SK-N-MC (cell line): ENCODE data around the gene FGF19.

ENCODE experiments used
- DNase-seq: peaks from one replicate; pipeline ENCODE4 v3.0.0-alpha.2; 2011; ENCODE audit warnings: low read depth, low spot score
- H3K27ac ChIP-seq: fragments of 200-600 bp; sonication (generic); 2 replicates; pipeline ENCODE4 v1.5.1; 2016; ENCODE audit warnings: mixed run types
- H3K36me3 ChIP-seq: fragments of 200-600 bp; sonication (generic); 2 replicates; pipeline ENCODE4 v1.6.1; 2017; ENCODE audit warnings: antibody characterized with exemption, low read length, mixed read lengths; ENCODE audit not compliant: insufficient read depth
- H3K4me3 ChIP-seq: fragments of 200-600 bp; sonication (generic); 2 replicates; pipeline ENCODE4 v1.5.1; 2016
- H3K9ac ChIP-seq: fragments of 200-600 bp; sonication (generic); 2 replicates; pipeline ENCODE4 v1.8.0; 2017; ENCODE audit warnings: mixed run types, mixed read lengths; ENCODE audit not compliant: insufficient read length
- H3K9me3 ChIP-seq: fragments of 200-600 bp; sonication (generic); 2 replicates; pipeline ENCODE4 v1.6.1; 2017; ENCODE audit warnings: low read depth, mild to moderate bottlenecking, antibody characterized with exemption, low read length, moderate library complexity, mixed read lengths
- EZH2 ChIP-seq: fragments of 200-600 bp; sonication (generic); IDR thresholded peaks from one replicate; pipeline ENCODE4 v1.6.1; 2017; ENCODE audit warnings: antibody characterized with exemption
- FOXP2 ChIP-seq: optimal IDR thresholded peaks from 2 replicates; pipeline ENCODE3; 2011; ENCODE audit warnings: mild to moderate bottlenecking, moderate library complexity; ENCODE audit not compliant: insufficient read depth; ENCODE audit errors: extremely low read length, control extremely low read depth
- POLR2AphosphoS5 ChIP-seq: IDR thresholded peaks from 2 replicates; pipeline ENCODE4 v1.6.1; 2012; ENCODE audit warnings: mild to moderate bottlenecking, low read depth, low read length, borderline replicate concordance

The FGF19 gene

DNA sequence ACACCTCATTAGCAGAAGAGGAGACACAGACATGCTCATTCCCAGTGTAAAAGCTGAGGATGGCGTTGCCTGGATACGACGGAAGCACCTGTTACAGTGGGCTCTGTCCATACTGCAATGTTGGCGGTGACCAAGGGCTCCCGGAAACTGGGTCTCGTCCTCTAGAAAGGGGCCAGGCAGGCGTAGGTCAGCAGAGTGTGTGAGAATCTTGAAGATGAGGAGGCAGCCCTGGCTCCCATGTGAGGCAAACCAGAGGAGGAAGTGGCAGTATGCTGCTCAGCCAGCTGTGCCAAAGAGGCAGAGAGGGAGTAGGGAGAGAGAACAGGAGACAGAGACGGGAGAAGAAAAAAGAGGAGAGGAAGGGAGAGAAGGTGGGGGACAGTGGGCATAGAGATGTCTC, 38.9 kb downstream of the FGF19 start:
- no peak overlapping the region for H3K9ac ChIP-seq
- TF ChIP-seq EZH2, result no peak
- TF ChIP-seq POLR2AphosphoS5, result no peak
- no peak for TF ChIP-seq FOXP2
- DNase-seq, result no peak
- peaks cover 16% of the 10 kb centered on the region for H3K36me3 ChIP-seq
- H3K4me3 ChIP-seq, result no peak overlapping the region
- no peaks in the 10 kb centered on the region for H3K9me3 ChIP-seq
- H3K27ac ChIP-seq, result 0 out of 2 replicates have a peak overlapping the region, but pooled peaks have one; percentile 21

DNA sequence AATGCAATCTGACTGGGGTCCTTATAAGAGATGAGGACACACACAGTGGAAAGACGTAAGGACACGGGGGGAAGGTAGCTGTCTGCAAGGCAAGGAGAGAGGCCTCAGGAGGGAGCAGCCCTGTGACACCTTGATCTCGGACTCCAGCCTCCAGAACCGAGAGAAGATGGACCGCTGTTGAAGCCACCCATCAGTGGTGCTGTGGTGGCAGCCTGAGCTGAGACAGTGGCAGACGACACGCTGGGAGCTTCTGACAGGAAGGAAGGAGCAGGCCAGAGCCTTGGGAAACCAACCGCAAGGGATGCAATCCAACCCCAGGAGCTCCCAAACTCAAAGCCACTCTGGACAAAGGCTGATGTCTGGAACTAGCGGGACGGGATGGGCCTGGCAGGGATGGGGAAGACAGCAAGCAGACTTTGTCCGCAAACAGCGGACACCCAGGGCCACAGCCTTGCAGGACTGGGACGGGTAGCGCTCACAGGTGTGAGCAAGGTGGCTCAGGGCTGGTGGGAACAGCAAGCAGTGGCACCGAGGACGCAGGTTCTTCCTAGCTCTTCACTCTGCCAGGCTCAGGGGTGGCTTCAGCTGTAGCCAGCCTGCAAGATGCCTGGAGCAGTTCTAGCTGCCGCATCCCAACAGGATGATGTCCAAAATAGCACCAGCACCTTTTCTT, 39.6 kb downstream of the FGF19 start:
- Histone ChIP-seq H3K4me3 (no peak overlapping the region), H3K36me3 (peaks cover 10% of the 10 kb centered on the region), H3K9me3 (no peaks in the 10 kb centered on the region), H3K9ac (no peak overlapping the region), H3K27ac (no peak overlapping the region)
- no peak for DNase-seq
- TF ChIP-seq FOXP2 (no peak), EZH2 (no peak), POLR2AphosphoS5 (no peak)

DNA sequence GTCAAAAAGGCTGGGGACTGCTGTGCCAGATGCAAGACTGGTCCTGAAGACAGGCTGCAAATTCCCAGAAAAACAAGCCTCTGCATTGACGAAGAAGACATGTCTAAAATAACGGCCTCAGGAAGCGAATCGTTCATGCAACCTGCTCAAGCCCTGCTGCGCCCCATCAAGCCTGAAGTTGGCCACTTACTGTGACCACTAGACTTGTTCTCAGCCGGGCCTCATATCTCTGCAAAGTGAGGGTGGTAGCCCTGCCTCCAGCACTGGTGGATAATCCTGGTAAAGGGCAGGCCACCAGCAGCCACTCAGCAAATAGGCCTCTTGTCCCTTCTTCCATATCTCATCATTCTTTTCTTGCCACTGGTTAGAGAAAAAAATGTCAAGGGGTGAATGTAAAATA, 40.5 kb downstream of the FGF19 start:
- H3K36me3 ChIP-seq, result peaks cover 7% of the 10 kb centered on the region; the same call in 1 of the 2 replicates

DNA sequence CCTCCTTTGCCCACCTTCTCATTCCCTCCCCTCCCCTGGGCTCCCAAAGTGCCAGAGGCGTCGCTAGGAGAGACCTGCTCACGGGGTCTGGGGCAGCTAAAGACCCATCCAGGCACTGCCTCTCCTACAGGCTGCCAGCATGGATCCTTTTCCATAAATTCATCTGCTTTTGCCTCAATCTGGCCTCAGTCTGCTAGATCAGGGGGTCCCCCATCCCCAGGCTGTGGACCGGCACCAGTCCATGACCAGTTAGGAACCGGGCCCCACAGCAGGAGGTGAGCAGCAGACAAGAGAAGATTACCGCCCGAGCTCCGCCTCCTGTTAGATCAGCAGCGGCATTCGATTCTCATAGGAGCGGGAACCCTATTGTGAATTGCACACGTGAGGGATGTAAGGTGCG, 41.0 kb downstream of the FGF19 start:
- no peak for TF ChIP-seq FOXP2
- TF ChIP-seq EZH2, result no peak
- no peak for TF ChIP-seq POLR2AphosphoS5
- DNase-seq, result no peak
- H3K36me3 ChIP-seq, result peaks cover 7% of the 10 kb centered on the region; the same call in 1 of the 2 replicates
- no peaks in the 10 kb centered on the region for H3K9me3 ChIP-seq
- no peak overlapping the region for H3K4me3 ChIP-seq
- H3K9ac ChIP-seq, result no peak overlapping the region
- H3K27ac ChIP-seq, result peak overlapping the region; percentile 52

More for the DNA sequence above, 40.5 kb downstream of the FGF19 start:
- Histone ChIP-seq H3K27ac (peak overlapping the region; percentile 60), H3K9ac (no peak overlapping the region), H3K4me3 (no peak overlapping the region), H3K9me3 (no peaks in the 10 kb centered on the region)
- no peak for TF ChIP-seq EZH2
- TF ChIP-seq POLR2AphosphoS5, result no peak
- no peak for TF ChIP-seq FOXP2
- DNase-seq, result no peak

DNA sequence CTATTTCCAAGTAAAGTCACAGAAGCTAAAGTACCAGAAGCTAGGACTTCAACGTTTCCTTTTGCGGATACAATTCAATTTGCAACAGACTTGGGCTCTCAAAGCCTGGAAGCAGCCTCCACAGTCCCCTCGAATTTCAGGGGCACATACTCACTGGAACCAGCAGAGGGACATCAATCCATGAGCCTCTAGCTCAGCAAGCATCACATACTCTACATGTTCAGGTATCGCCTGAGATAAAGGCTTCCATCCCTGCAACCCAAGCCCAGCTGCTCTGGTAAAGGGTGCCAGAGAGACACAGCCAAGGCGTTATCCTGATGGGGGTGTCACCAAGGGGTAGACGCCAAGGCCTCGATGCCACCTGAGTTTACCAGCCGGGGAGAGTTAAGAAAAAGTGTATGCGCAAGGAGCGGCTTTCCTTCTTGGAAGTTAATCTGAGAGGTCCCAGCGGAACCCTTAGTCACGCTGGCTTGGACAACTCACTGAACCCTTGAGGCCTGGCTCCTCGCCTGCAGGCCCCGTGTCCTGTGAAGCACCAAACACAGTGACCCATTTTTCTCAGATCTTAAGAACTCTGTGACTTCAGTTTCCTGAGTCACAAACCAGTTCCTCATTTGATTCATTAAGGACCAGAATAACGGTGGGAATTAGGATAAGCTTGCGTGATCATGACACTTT, 41.7 kb downstream of the FGF19 start:
- Histone ChIP-seq H3K4me3 (no peak overlapping the region), H3K9me3 (no peaks in the 10 kb centered on the region), H3K36me3 (peaks cover 7% of the 10 kb centered on the region; the same call in 1 of the 2 replicates), H3K27ac (peak overlapping the region; percentile 52), H3K9ac (no peak overlapping the region)
- DNase-seq, result no peak
- no peak for TF ChIP-seq EZH2
- no peak for TF ChIP-seq FOXP2
- TF ChIP-seq POLR2AphosphoS5, result no peak

DNA sequence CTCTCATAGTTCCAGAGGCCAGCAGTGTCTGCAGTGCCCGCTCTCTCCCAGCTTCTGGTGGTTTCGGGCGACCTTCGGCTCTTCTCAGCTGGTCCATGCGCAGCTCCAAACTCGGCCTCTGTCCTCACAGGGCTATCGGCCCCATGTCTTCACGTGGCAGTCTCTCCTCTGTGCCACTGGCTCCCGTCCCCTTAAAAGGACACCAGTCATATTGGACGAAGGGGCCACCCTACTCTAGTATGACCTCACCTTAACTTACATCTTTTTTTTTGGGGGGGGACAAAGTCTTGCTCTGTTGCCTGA, 42.5 kb downstream of the FGF19 start:
- Histone ChIP-seq H3K27ac (no peak overlapping the region), H3K36me3 (peaks cover 2% of the 10 kb centered on the region; the same call in 1 of the 2 replicates), H3K9me3 (no peaks in the 10 kb centered on the region), H3K9ac (no peak overlapping the region), H3K4me3 (no peak overlapping the region)
- no peak for DNase-seq
- TF ChIP-seq EZH2, result no peak
- TF ChIP-seq POLR2AphosphoS5, result no peak
- TF ChIP-seq FOXP2, result no peak

DNA sequence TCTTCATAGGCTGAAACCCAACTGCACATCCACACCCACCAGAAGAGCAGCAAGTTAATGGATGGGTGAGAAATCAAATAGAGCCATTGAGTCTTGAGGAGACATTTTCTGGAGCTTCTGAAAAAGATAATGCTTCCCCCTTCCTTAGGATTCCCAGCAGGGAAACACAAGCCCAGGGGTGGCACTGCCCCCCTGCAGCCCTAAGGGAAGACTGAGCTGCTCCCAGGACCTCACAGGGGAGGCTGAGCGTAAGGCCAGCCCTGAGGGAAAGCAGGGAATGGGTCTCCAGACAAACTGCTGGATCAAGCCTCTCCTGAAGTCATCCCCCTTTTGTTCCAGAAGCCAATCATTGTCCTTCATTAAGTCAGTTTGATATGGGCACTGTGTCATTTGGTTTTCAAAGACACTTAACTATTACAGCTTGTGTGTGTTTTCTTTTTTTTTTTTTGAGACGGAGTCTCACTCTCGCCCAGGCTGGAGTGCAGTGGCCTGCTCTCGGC, 43.8 kb downstream of the FGF19 start:
- H3K9ac ChIP-seq, result no peak overlapping the region
- no peak for DNase-seq
- H3K9me3 ChIP-seq, result no peaks in the 10 kb centered on the region
- H3K4me3 ChIP-seq, result no peak overlapping the region
- H3K36me3 ChIP-seq, result no peaks in the 10 kb centered on the region; the same call in 1 of the 2 replicates
- H3K27ac ChIP-seq, result no peak overlapping the region
- no peak for TF ChIP-seq POLR2AphosphoS5
- TF ChIP-seq EZH2, result no peak
- no peak for TF ChIP-seq FOXP2

DNA sequence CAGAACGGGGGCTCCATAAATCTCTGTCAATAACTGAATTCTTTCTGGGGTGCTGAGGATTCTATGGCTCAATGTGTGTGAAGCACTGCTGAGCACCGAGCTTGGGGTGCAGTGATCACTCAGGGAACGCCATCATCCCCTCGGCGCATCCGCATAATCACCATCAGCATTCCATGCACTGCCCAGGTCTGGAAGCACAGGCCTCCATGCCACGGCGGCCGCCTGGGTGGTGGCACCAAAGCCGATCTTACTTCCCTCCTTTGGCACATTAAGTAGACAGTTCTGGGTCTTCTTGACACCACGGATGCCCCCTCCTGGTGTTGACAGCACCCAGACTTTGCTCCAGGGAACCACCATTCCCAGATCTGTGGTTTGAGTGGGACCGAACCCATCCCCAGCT, 44.2 kb downstream of the FGF19 start:
- Histone ChIP-seq H3K9ac (no peak overlapping the region), H3K9me3 (no peaks in the 10 kb centered on the region), H3K4me3 (no peak overlapping the region), H3K27ac (no peak overlapping the region), H3K36me3 (no peaks in the 10 kb centered on the region; the same call in 1 of the 2 replicates)
- TF ChIP-seq POLR2AphosphoS5, result no peak
- TF ChIP-seq EZH2, result no peak
- no peak for TF ChIP-seq FOXP2
- no peak for DNase-seq
